Activated CD8-positive, alpha-beta memory T cell treated with anti-CD3 and anti-CD28 coated beads, Interleukin-2, amount 10 ng/mL, durations not matched to agents 7 days and 5 days (primary cell): ENCODE data around the gene FAM83B. TPM values are rescaled to one million over a fixed set of nuclear protein-coding genes. Genes with fewer than 3 reads are reported as not detected.
"Not testable (repeated sequence)": the region's sequence is repeated elsewhere in the genome, so short reads cannot be mapped to it uniquely, and the experiment has no call there.

ENCODE experiments used
- ATAC-seq: fragments of 150-1000 bp; cut with Tn5 transposase; one replicate; pipeline ENCODE4 v1.10.0; 2021; ENCODE audit warnings: moderate library complexity
- CTCF ChIA-PET: fragments of 350-600 bp; sonication (Branson Sonifier 250); formaldehyde crosslinking; loops from one replicate; lab custom pipeline; 2021; ENCODE audit warnings: antibody characterized with exemption; lab: Charles Lee
- DNase-seq: peaks from one replicate; pipeline ENCODE4 v3.0.0-alpha.2; 2020
- H3K27ac Mint-ChIP-seq: one replicate; pipeline ENCODE4 v1.8.0; 2021; ENCODE audit warnings: mild to moderate bottlenecking, mixed read lengths
- H3K27me3 Mint-ChIP-seq: one replicate; pipeline ENCODE4 v1.8.0; 2021; ENCODE audit warnings: mixed read lengths
- H3K36me3 Mint-ChIP-seq: one replicate; pipeline ENCODE4 v1.8.0; 2021; ENCODE audit warnings: mild to moderate bottlenecking, mixed read lengths
- H3K4me1 Mint-ChIP-seq: one replicate; pipeline ENCODE4 v1.8.0; 2021; ENCODE audit warnings: mixed read lengths
- H3K4me3 Mint-ChIP-seq: one replicate; pipeline ENCODE4 v1.8.0; 2021; ENCODE audit warnings: mild to moderate bottlenecking, moderate library complexity, mixed read lengths
- H3K9me3 Mint-ChIP-seq: one replicate; pipeline ENCODE4 v1.8.0; 2022; ENCODE audit warnings: low read depth, mixed read lengths
- total RNA-seq, 2 experiments: library from RNA; stranded (reverse); gene quantifications; one replicate each; pipeline ENCODE4 v1.2.3, GENCODE V29; 2021

The FAM83B gene, protein sequence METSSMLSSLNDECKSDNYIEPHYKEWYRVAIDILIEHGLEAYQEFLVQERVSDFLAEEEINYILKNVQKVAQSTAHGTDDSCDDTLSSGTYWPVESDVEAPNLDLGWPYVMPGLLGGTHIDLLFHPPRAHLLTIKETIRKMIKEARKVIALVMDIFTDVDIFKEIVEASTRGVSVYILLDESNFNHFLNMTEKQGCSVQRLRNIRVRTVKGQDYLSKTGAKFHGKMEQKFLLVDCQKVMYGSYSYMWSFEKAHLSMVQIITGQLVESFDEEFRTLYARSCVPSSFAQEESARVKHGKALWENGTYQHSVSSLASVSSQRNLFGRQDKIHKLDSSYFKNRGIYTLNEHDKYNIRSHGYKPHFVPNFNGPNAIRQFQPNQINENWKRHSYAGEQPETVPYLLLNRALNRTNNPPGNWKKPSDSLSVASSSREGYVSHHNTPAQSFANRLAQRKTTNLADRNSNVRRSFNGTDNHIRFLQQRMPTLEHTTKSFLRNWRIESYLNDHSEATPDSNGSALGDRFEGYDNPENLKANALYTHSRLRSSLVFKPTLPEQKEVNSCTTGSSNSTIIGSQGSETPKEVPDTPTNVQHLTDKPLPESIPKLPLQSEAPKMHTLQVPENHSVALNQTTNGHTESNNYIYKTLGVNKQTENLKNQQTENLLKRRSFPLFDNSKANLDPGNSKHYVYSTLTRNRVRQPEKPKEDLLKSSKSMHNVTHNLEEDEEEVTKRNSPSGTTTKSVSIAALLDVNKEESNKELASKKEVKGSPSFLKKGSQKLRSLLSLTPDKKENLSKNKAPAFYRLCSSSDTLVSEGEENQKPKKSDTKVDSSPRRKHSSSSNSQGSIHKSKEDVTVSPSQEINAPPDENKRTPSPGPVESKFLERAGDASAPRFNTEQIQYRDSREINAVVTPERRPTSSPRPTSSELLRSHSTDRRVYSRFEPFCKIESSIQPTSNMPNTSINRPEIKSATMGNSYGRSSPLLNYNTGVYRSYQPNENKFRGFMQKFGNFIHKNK
- total RNA-seq: not detected

DNA sequence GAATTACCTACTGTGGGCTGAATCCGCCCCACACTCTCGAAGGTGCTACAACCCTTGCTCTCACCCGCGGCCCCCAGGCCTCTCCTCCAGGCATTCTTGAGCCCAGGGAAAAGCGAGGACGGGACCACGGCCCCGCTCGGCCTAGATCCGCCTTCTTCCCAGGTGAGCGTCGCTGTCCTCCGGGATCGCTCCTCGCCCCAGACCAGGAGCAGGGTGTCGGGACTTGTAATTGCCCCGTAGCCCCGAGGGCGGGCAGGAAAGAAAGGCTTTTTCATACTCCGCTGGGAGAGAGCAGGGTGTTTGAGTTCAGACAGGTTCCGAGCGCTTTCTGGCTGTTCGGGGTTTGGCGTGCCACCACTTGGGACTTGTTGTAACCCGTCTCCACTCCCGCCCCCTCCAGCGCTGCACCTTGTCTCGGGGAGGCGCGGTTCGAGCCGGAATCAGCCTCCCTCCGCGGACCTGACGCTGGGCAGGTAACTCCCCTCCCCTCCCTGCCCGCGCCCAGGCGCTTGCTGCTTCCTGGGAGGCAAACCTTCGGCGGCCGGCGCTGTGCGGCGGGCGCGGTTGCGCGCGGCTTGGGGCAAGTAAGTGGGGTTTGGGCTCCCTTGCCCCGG, at the start of gene FAM83B:
TSS of gene FAM83B (plus strand) at position 529 of the 614 bp plus-strand sequence. CDS start 23,476 bp downstream, outside the sequence.
- CTCF ChIA-PET: no interaction called here
- H3K4me3 Mint-ChIP-seq: no peak within 1 kb of the TSS
- ATAC-seq (no peak), DNase-seq (no peak)
- H3K27me3 Mint-ChIP-seq: peaks cover 14% of the 10 kb centered on the region
- H3K27ac Mint-ChIP-seq: no peak within 1 kb of the TSS
- peaks cover 2% of the 10 kb centered on the region for H3K9me3 Mint-ChIP-seq
- H3K4me1 Mint-ChIP-seq: no peaks in the 10 kb centered on the region
- no peaks in the 10 kb centered on the region for H3K36me3 Mint-ChIP-seq

DNA sequence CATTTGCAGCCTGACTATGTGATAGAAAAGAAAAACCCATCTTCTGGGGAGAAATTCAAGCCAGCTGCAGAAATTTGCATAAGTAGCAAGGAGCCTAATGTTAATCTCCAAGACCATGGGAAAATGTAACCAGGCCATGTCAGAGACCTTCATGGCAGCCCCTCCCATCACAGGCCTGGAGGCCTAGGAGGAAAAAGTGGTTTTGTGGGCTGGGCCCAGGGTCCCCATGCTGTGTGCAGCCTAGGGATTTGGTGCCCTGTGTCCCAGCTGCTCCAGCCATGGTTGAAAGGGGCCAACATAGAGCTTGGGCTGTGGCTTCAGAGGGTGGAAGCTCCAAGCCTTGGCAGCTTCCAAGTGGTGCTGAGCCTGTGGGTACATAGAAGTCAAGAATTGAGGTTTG, 49.7 kb upstream of the FAM83B start:
- ATAC-seq, H3K36me3 Mint-ChIP-seq, H3K27me3 Mint-ChIP-seq, H3K27ac Mint-ChIP-seq, H3K4me1 Mint-ChIP-seq, H3K9me3 Mint-ChIP-seq, DNase-seq, H3K4me3 Mint-ChIP-seq, CTCF ChIA-PET: not testable (repeated sequence)

DNA sequence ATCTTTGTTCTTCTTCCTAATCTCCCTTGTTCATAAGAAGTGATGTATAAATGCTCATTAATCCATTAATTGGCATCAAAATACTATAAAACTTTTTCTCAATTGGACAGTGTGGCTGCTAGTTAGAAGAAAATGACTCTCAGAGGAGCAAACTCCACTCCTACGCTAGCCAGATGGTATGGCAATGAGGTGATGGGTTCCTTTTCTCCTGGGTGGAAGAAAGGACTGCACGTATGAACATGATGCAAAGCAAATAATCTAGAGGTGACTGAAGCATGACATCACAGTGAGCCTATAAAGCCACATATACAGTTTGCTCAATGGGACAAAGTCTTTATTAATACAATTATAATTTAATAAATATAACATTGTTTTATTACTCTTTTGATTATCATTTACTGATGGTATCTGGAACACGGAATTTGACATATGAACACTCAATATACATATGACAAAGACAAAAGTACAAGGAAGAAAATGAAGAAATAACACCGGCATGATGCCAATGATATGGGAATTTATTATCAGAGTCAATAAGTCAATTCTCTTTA, 46.4 kb upstream of the FAM83B start:
- Mint-ChIP-seq H3K9me3 (peaks cover 7% of the 10 kb centered on the region), H3K27me3 (no peaks in the 10 kb centered on the region), H3K4me3 (no peak overlapping the region), H3K36me3 (no peaks in the 10 kb centered on the region), H3K4me1 (no peaks in the 10 kb centered on the region), H3K27ac (no peak overlapping the region)
- CTCF ChIA-PET: no interaction called here
- no peak for DNase-seq
- ATAC-seq: no peak

DNA sequence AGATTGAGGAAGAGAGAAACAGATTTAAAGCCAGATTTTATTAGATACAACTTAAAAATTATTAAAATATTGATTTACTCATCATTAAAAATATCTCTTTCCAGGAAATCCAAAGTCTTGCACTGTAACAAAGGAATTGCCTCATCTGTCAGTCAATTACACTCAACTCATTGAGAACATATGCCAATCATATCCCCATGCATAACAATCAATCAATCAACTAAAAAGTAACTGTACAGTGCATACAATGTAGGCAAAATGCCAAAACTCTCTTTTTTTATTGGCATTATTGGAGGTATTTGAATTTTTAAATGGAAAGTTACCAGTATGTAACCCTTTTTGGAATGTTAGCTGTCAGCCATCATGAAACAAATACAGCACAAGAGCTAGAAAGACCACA, 45.3 kb upstream of the FAM83B start:
- H3K36me3 Mint-ChIP-seq: no peaks in the 10 kb centered on the region
- H3K27ac Mint-ChIP-seq: no peak overlapping the region
- peaks cover 7% of the 10 kb centered on the region for H3K9me3 Mint-ChIP-seq
- H3K4me3 Mint-ChIP-seq: no peak overlapping the region
- H3K4me1 Mint-ChIP-seq: no peaks in the 10 kb centered on the region
- DNase-seq (no peak), ATAC-seq (no peak)
- CTCF ChIA-PET: no interaction called here
- no peaks in the 10 kb centered on the region for H3K27me3 Mint-ChIP-seq

DNA sequence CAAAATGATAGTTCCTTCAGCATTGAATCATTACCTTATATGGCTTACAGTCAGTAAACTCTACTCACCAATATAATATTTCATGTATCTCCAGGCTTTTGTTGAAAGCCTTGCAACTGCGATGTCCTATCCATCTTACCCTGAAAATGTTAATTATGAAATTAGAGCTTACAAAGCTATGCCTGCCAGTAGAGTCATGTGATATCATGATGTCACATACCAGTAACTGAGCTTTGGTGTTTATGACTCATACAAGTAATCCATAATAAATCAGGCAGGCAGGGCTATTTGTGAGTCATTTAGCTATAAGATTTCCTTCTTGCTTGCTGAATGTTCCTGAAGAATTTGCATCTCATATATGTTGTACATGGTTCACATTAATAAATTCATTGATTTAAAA, 44.9 kb upstream of the FAM83B start:
- no peaks in the 10 kb centered on the region for H3K27me3 Mint-ChIP-seq
- no peak overlapping the region for H3K4me3 Mint-ChIP-seq
- H3K9me3 Mint-ChIP-seq: peaks cover 7% of the 10 kb centered on the region
- CTCF ChIA-PET: no interaction called here
- H3K4me1 Mint-ChIP-seq: no peaks in the 10 kb centered on the region
- H3K27ac Mint-ChIP-seq: no peak overlapping the region
- H3K36me3 Mint-ChIP-seq: no peaks in the 10 kb centered on the region
- ATAC-seq (no peak), DNase-seq (no peak)

DNA sequence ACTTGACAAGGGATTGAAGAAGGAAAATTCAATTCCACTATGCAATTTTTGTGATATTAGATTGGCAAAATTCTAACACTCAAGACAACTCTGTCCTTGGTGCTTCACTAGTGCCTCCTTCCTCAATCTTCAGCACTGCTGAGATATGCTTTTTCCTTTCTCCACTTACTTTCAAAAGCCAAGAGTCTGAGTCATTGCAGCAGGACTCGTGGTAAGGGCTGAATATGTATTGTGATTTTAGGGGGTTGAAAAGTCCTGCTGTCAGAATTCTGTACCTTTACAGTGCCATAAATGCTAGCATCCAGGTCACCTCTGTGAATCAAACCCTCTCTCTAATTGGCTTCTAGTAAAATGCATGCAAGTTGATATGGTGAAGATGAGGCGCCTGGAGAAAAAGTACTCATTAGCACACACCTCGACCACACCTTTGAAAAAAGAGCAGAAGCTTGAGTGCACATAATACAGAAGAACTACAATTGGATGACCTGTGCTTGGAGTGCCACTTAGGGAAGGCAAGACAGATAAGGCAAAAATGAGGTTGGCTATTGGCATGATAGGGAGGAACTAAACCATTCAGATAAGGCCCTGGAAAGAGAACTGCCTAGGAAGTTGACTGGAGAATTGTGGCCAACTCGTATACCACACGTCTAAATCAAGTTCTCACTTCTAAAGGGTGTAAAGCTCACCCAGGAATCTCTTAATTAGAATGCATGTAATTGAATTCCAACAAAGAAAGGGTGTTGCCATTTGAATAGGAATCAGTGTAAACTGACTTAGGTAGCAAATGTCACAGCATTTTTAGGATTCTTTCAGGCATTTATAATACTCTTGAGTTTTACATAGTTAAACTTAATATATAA, 43.6 kb upstream of the FAM83B start:
- Mint-ChIP-seq H3K27ac (no peak overlapping the region), H3K27me3 (no peaks in the 10 kb centered on the region), H3K36me3 (no peaks in the 10 kb centered on the region), H3K9me3 (peaks cover 7% of the 10 kb centered on the region), H3K4me1 (no peaks in the 10 kb centered on the region), H3K4me3 (no peak overlapping the region)
- DNase-seq: no peak
- ATAC-seq: no peak
- CTCF ChIA-PET: no interaction called here

DNA sequence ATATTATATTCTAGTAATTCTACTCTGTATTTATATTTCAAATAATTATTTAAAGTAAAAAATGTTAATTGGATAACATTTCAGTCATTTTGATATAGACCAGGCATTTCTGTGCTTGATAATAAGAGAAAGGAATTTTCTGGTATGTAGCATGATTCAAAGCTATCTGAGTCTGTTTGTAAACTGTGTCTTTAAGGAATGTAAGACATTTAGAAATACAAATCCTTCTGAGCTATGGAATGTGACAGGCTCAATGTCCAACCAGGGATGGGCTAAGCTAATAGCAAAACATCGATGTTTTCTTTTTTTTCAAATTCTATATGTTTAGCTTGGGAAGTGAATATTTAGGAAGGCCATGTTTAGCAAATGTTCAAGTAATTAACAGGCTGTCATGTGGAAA, 41.5 kb upstream of the FAM83B start:
- Mint-ChIP-seq H3K4me3 (no peak overlapping the region), H3K9me3 (peaks cover 7% of the 10 kb centered on the region), H3K36me3 (no peaks in the 10 kb centered on the region), H3K4me1 (no peaks in the 10 kb centered on the region), H3K27ac (no peak overlapping the region), H3K27me3 (no peaks in the 10 kb centered on the region)
- DNase-seq (no peak), ATAC-seq (no peak)
- CTCF ChIA-PET: interaction anchor here (1.4 kb wide), 1 partner anchor 10 kb away, joined by 5 read pairs; no protein-coding TSS in a partner anchor

DNA sequence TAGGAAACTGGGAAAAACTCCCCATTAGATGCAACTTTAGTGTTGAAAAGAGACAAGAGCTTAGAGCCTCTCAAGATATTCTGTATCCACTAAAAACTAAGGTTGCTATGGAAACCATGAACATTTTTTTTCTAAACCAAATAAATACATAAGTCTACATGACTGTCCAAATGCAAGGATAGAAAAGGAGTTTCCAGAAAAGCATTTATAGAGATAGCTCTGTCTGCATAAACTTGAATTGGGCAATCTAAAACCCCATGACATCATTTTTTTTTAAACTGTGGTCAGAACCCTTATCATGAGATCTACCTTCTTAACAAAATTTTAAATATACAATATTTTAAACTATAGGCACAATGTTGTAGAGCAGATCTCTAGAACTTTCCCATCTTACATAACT, 36.4 kb upstream of the FAM83B start:
- no peak overlapping the region for H3K27ac Mint-ChIP-seq
- no peak for ATAC-seq
- H3K4me3 Mint-ChIP-seq: no peak overlapping the region
- no peaks in the 10 kb centered on the region for H3K36me3 Mint-ChIP-seq
- no peaks in the 10 kb centered on the region for H3K27me3 Mint-ChIP-seq
- DNase-seq: no peak
- H3K9me3 Mint-ChIP-seq: peaks cover 5% of the 10 kb centered on the region
- CTCF ChIA-PET: no interaction called here
- no peaks in the 10 kb centered on the region for H3K4me1 Mint-ChIP-seq

DNA sequence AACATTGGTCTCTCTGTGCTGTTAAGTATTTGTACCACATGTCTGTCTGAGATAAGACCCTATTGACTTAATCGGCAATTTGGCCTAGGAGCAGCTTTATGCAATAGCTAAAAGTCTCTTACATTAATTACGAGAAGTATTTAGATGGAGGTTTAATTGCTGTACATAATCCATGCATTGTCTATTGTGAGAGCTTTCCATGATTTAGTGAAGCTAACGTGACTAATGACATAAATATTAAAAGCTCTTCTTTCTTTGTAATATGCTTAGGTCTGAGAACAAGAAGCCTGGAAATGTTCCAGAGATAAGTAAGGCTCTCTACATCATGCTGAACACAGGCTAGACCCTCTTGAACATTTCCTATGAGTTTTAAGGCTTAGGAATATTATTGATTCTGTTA, 32.7 kb upstream of the FAM83B start:
- Mint-ChIP-seq H3K27me3 (no peaks in the 10 kb centered on the region), H3K4me3 (no peak overlapping the region), H3K4me1 (no peaks in the 10 kb centered on the region), H3K9me3 (peaks cover 5% of the 10 kb centered on the region), H3K27ac (no peak overlapping the region), H3K36me3 (no peaks in the 10 kb centered on the region)
- DNase-seq (no peak), ATAC-seq (no peak)
- CTCF ChIA-PET: no interaction called here

DNA sequence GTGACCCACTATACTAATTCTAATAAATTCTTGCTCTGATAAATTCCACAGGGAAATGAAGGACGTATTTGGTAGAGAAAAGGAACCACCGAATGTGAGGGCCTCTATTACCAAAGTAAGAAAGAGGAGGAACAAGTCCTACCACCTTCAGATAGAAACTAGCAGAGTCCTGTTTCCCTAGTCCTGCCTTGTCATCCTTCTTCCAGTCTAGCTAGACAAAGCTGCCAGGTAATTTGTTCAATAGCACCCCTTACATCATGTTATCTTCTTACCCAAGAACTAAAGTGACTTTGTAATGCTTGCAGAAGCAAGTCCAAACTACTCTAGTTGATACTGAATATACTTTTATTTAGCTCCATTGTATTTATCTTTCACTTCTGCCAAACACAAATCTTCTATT, 29.3 kb upstream of the FAM83B start:
- DNase-seq (no peak), ATAC-seq (no peak)
- Mint-ChIP-seq H3K9me3 (peaks cover 7% of the 10 kb centered on the region), H3K27me3 (no peaks in the 10 kb centered on the region), H3K36me3 (no peaks in the 10 kb centered on the region), H3K27ac (no peak overlapping the region), H3K4me3 (no peak overlapping the region), H3K4me1 (no peaks in the 10 kb centered on the region)
- CTCF ChIA-PET: no interaction called here

DNA sequence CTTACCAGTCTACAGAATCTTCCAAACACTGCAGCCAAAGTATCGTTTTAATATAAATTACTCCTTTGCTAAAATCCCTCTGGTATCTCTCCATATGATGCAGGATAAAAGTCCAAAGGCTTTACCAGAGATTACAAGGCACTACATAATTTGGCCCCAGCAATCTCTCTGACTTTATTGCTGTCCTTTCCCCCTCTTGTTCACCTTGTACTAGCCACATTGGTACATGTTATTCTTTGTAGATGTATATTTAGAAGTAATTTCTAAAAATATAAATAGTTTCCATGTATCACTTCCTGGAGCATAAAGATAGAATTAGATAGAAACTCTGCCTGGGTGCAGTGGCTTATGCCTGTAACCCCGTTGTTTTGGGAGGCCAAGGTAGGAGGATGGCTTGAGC, 28.7 kb upstream of the FAM83B start:
- Mint-ChIP-seq H3K36me3 (no peaks in the 10 kb centered on the region), H3K4me3 (no peak overlapping the region), H3K9me3 (peaks cover 6% of the 10 kb centered on the region), H3K27ac (no peak overlapping the region), H3K27me3 (no peaks in the 10 kb centered on the region), H3K4me1 (no peaks in the 10 kb centered on the region)
- ATAC-seq (no peak), DNase-seq (no peak)
- CTCF ChIA-PET: no interaction called here

DNA sequence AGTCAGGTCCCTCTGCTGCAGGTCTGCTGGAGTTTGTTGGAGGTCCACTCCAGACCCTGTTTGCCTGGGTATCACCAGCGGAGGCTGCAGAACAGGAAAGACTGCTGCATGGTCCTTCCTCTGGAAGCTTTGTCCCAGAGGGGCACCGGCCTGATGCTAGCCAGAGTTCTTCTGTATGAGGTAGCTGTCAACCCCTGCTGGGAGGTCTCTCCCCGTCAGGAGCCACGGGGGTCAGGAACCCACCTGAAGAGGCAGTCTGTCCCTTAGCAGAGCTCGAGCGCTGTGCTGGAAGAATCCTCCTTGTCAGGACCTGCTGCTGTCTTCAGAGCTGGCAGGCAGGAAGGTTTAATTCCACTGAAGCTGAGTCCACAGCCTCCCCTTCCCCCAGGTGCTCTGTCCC, 22.3 kb upstream of the FAM83B start:
- ATAC-seq, H3K36me3 Mint-ChIP-seq, CTCF ChIA-PET, H3K4me3 Mint-ChIP-seq, DNase-seq, H3K27me3 Mint-ChIP-seq, H3K4me1 Mint-ChIP-seq, H3K27ac Mint-ChIP-seq: not testable (repeated sequence)
- H3K9me3 Mint-ChIP-seq: peaks cover 27% of the 10 kb centered on the region
